Iris pigment epithelial cell (primary cell): ENCODE measurements around the gene ZNF541.

Experiments used
- DNase-seq: peaks from one replicate; pipeline ENCODE4 v3.0.0-alpha.2; 2011; ENCODE audit warnings: low read depth

Gene ZNF541

DNA sequence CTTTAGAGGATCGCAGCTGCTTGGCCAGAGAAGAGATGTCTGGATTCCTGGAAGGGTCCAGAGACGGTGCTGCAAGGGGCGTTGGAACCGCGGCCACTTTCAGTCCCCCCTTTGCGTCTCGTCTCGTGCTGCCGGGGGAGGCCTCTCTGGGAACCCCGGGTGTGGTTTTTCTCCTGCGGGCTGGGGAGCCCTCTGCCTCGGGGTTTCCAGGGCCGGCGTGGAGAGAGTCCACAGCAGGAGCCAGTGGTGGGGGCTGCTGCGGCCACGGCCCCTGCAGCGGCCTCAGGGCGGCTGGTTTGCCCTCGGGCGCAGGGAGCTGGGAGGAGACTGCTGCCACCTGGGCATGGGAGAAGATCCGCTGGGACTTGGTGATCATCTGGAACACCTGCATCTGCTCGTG is 28.5 kb downstream of the ZNF541 start:
- no peak for DNase-seq

GRCh38 chr19:47544075-47544474 is 28.9 kb downstream of the ZNF541 start:
- no peak for DNase-seq

DNA sequence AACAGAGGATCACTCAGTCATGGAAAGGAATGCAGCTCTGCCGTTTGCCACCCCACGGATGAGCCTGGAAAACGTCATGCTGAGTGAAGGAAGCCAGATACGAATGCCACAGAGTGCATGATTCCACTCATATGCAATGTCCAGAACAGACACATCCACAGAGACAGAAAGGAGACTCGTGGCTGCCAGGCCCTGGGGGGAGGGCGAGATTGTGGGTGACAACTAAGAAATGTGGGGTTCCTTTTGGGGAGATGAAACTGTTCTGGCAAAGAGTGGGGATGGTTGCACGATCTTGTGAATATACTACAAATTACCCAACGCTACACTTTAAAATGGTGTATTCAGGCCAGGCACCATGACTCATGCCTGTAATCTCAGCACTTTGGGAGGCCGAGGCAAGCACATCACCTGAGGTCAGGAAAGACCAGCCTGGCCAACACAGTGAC is 30.9 kb downstream of the ZNF541 start:
- peak; percentile 19 for DNase-seq

GRCh38 chr19:47541518-47541917 is 31.4 kb downstream of the ZNF541 start:
- DNase-seq, result no peak

DNA sequence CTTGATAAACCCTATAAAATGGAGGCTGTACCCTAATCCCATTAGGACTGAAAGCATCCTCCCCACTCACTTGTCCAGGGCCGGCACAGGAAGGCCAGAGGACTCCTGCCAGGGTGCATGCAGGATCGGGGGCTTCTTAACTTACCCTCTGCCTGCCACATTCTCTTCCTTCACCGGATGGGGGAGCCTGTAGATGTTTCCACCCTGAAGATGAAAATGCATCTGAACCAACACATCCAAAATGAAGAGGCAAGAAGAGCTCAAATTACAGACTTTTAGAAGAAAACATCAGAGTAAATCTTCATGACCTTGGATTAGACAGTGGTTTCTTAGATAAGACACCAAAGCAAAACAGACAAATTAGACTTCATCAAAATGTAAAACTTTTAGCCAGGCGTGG is 32.2 kb downstream of the ZNF541 start:
- DNase-seq, result peak; percentile 65

DNA sequence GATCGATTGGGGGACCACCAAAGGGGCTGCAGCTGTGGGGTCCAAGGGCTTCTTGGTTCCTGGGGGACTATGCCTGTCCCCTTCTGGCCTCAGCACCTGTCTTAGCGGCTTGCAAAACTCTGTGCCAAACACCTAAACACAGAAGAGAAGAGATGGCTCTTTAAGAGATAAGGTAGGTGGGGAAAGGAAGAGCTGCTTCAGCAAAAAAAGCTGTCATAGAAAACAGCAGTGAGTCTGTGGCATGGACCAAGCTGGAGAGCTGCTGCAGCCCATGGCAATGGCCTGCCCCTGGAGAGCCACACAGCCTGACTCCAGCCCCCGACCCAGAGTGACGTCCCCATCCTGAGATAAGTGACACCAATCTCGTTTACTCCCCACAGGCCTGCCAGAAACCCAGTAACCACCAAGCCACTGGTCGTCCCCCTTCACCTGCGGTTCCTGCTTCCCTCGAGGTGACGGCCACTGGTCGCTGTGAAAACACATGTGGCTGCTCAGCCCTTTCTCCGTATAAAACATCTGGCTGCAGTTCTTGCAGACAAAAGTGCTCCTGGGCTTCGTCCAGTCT is 33.1 kb downstream of the ZNF541 start:
- no peak for DNase-seq

DNA sequence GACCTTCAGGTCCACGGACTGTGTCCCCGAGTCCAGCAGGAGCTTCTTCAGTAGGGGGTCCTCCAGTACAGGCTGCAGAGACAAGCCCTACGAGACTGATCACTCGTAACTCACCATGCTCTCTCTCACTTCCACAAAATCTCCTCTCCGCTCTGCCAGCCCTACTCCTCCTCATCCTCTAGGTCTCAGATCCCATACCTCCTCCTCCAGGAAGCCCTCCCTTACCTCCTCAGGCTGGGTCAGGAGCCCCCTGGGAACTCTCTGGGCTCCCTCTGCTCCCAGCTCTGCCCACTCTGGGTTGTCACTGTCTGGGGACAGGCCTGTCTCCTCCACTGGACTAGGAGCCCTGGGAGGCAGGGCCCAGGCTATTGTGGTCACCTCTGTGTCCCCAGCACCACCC is 34.1 kb downstream of the ZNF541 start:
- no peak for DNase-seq

GRCh38 chr19:47537493-47537892 is 35.5 kb downstream of the ZNF541 start:
- no peak for DNase-seq

DNA sequence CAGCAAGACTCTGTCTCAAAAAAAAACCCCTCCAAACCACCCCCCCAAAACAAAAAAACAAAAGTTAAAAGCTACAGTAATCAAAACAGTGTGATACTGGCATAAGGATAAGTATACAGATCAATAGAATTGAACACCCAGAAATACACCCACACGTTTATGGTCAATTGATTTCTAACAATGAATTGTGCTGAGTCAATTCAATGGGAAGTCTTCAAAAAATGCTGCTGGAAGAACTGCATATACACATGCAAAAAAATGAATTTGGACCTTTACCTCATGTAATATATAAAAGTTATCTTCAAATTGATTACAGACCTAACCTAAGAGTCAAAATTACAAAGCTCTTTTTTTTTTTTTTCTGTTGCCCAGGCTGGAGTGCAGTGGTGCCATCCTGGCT is 38.3 kb downstream of the ZNF541 start:
- no peak for DNase-seq

DNA sequence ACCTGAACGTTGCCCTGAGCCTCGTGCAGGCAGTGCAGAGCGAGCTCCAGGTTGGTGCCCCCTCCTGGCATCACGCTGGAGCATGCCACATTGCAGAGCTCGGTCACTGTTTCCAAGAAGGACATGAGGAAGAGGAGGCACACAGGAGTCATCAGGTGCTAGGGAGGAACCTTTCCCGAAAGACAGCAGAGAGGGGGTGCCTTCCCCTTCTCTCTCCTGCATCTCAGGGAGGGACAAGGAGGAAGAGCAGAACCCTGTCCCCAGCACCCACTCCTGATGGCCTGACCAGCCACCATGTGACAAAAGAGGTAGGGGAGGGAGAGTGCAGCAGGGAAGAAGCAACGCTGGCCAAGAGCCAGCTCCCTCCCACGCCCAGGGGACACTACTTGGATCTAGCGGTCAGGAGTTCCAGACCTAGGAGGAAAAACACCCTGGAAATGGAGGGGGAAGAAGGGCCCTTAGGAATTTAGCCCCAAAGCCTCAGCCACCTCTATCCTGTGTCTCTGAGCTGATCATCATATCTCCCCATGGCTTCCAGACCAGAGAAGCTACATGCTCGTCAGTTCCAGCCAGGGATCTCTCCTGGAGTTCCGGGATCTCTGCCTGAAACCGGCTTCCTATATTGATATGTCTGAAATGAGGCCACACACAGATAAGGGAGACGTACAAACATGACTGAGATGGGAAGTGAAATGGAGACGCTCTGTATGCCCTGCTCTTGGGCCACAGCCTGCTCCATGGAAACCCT is 41.1 kb downstream of the ZNF541 start:
- DNase-seq, result no peak

GRCh38 chr19:47529018-47529742 is 43.8 kb downstream of the ZNF541 start:
- no peak for DNase-seq

GRCh38 chr19:47526798-47527197 is 46.1 kb downstream of the ZNF541 start:
- no peak for DNase-seq

GRCh38 chr19:47523473-47523872 is 49.5 kb downstream of the ZNF541 start:
- DNase-seq, result no peak
